Mesenteric fat pad (tissue), 1 donor: Measurements from ENCODE around the gene KRTAP10-12. TPM values are rescaled to one million over a fixed set of nuclear protein-coding genes. Genes with fewer than 3 reads are reported as not detected.

ENCODE experiments used
- DNase-seq: peaks from one replicate; pipeline ENCODE4 v3.0.0-alpha.2; 2020; ENCODE audit warnings: low spot score
- total RNA-seq: library from RNA; stranded (reverse); fragmentation: NEBNext Ultra II Directional; extraction: Animal tissue kit (Norgen Biotek cat#: 25700); gene quantifications from one replicate; pipeline ENCODE4 v1.2.1, GENCODE V29; 2021
- donor health status: DM: yes; HTN: yes; CAD: no.

Gene KRTAP10-12
- total RNA-seq, 1 donor from 2014 or later, result not detected

DNA sequence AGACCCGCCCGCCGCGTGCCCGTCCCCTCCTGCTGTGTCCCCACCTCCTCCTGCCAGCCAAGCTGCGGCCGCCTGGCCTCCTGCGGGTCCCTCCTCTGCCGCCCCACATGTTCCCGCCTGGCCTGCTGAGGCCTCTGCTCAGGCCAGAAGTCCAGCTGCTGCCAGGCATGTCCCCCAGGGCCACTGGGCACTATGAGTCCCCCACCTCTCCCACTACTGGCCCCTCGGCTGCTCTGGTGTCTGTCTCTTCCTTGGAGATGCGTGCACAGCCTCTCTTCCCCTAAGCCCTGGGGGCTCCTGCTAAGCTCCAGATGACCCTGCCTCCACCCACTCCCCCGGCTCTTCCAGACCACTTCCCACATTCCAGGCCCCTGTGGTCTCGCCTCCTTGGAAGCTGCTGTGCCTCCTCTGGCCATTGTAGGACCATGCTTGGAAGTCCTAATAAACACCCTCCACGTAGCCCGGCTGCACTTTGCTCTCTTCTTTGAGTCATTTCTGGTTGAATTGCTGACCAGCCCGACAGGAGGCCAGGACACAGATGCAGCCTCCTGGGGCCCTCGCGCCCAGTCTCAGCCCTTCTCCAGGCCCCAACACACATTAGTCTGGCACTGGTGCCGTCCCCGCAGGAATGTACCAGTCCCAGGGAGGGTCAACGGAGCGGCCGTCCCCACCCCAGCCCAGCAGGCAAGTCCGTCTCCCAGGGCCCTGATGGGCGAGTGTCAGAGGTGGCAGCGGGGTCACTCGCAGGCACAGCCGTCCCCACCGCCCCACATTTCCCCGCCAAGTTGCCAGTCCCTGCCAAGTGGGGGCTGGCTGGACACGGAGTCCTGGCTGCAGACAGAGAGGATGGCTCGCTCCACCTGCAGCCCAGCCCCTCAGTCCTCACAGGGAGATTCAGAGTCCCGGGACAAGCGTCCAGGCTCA, 1.1 kb downstream of the KRTAP10-12 start:
- DNase-seq, result peak; percentile 83

DNA sequence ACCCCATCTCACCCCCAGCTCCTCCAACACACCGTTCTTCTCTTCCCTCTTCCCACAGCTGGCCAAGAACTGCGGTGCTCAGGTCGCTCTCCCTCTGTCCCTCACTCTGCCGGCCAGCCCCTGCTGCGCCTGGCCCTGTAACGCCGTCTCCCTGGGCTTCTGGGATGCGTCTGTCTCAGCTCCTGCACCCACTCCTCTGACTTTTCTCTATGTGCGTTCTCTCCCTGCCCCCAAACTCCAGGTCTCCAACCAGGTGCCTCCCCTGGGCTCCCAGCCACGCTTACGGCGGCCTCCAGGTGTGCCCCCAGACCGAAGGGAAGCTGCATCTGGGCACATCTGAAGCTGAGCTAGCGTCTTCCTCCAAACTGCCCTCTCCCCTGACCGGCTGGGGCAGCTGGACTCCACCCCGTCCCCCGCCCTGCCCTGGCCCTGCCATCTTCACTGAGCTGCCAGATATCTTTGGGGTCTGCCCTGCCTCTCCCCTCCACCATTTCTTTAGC, 2.6 kb downstream of the KRTAP10-12 start:
- peak; percentile 57 for DNase-seq

DNA sequence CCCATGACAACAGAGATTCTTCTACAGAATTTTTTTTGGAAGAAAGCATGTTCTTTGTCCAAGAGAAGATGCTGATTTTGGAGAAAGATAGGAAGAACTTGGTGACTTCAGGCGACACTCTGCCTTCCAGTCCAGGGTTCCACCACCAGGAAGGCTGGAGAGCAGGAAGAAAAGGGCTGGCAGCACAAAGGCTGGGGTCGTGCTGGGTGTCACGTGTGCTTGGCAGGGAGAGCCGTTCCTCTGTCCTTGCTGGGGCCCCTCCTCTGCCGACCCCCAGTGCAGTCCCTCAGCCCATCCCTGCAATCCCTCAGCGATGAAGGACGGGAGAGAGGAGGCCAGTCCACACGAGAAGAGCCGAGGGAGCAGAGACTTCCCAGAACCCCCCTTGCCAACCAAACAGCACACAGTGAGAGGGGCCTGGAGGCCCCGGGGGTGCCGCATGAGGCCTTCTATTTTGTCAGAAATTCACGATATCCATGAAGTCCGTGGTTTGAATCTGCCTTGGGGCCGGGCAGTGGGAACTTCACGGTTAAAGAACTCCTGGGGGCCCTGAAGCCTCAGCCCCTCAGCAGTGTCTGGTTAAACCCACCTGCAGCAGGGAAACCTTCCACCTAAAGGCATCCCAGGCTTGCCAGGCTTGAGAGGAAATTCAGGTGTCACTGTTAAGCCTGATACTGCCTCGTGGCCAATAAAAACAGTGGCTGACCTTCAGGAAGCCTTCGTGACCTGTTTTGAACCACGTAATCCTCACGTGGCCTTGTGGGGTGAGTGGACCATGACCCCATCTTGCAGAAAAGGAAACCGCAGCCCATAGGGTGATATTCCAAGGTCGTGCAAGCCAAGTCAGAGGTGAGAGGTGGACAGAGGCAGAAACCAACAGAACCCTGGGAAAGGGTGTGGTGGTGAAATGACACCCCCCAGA, 3.4 kb downstream of the KRTAP10-12 start:
- peak; percentile 76 for DNase-seq

DNA sequence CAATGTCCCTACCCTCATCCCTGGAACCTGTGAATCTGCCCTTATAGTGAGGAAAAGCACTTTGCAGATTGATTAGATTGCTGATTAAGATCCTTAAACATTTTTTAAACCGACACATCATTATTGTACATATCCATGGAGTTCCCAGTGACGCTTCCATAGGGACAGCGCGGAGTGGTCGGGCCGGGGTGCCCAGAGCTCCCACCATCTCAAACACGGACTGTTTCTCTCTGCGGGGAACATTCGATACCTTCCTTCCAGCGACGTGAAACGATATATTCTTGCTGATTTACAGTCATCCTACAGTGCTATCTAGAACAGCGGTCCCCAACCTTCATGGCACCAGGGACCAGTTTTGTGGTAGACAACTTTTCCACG, 4.0 kb downstream of the KRTAP10-12 start:
- peak; percentile 75 for DNase-seq

DNA sequence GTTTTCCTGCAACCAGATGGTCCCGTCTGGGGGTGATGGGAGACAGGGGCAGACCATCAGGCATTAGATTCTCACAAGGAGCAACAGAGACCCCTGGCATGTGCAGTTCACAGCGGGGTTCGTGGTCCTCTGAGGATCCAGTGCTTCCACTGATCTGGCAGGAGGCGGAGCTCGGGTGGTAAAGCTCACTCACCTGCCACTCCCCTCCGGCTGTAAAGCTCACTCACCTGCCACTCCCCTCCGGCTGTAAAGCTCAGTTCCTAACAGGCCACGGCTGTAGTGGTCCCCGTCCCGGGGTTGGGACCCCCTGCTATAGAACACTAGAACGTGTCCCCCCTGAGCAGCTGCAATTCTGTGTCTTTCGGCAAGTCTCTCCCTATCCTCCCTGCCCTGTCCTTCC, 4.6 kb downstream of the KRTAP10-12 start:
- peak; percentile 78 for DNase-seq

DNA sequence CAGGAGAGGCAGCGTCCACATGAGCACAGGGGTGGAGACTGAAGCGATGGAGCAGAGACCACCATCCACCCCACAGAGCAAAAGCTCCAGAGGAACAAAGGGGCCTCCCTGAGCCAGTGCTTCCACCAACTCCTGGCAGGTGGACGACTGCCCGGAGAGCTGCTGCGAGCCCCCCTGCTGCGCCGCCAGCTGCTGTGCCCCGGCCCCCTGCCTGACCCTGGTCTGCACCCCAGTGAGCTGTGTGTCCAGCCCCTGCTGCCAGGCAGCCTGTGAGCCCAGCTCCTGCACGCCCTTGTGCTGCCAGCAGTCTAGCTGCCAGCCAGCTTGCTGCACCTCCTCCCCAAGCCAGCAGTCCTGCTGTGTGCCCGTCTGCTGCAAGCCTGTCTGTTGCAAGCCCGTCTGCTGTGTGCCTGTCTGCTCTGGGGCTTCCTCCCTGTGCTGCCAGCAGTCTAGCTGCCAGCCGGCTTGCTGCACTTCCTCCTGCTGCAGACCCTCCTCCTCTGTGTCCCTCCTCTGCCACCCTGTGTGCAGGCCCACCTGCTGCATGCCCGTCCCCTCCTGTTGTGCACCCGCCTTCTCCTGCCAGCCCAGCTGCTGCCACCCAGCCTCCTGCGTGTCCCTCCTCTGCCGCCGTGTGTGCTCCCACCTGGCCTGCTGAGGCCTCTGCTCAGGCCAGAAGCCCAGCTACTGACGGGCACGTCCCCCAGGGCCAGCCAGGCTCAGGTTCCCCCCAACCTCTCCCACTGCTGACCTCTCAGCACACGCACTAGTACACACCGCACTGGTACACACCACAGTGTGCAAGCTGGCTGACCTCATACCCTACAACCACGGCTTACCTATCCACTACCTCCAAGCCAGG, 5.4 kb downstream of the KRTAP10-12 start:
- DNase-seq, result peak; percentile 55

DNA sequence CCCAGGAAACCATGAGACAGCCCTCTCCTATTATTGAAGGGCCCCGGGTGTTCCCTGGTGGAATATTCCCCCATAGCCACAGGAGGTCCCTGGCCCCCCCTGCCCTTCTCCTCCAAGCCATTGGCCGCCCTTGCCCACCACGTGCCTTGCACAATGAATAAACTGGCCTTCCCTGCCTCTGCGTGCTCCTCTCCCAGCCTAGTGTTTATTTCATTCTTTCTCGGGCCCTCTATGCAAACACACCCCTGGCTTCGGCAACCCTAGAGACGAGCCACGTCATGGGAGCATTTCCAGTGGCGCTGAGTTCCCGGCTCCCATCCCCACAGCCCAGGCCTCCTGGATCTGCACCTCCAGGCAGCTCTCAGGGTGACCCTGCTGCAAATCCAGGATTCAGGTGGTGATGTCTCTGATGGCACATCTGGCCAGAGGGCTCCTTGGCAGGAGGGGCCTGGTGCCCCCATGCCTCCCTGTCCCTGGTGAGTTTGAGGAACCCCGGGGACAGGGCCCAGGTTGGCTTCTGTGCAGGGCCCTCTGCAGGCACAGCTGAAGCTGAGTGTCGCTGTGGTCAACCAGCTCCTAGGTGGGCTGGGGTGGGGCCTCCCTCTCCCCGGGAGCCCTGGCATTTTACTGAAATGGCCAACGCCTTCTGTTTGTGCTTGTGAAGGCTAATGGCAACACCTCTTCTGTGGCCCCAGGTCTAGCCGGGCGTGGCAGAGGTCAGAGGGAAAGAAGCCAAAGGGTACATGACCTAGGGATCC, 6.2 kb downstream of the KRTAP10-12 start:
- peak; percentile 75 for DNase-seq

DNA sequence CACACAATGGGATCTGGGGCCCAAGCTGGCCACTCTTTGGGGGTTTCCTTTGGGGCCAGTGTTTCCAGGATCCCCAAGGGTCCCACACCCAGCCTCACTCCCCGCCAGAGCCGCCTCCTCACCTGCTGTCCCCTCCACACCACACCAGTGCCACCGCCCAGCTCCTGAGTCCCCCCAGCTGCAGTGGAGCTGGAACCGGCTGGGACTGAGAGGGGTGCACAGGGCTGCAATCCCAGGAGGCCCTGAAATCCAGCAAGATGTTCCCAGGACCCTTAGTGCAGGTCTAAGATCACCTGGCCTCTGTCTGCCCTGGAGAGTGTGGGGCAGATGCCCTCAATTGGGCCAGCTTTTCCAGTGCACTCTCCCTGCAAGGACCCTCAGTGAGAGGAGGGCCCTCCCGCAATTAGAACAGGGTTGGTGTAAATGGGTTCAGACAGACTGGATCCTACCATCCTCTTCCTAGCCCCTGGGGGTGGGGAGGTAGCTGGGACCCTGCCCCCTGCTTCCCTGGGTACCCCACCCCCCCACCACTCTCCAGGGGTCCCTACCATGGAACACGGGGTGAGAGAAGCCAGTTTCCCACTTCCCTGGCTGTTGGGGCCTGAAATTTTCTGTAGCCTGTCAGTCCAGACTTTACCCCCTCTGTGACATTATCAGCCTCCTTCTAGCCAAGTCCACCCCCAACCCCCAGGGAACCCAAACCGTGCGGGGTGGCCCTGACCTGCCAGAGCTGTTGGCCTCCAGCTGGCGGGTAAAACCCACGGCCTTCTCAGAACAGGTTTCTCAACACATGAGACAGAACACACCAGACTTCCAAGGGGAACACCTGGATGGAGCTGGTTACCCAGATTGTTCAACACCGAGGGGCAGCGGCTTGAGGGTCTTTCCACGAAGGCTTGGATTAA, 7.0 kb downstream of the KRTAP10-12 start:
- peak; percentile 69 for DNase-seq

DNA sequence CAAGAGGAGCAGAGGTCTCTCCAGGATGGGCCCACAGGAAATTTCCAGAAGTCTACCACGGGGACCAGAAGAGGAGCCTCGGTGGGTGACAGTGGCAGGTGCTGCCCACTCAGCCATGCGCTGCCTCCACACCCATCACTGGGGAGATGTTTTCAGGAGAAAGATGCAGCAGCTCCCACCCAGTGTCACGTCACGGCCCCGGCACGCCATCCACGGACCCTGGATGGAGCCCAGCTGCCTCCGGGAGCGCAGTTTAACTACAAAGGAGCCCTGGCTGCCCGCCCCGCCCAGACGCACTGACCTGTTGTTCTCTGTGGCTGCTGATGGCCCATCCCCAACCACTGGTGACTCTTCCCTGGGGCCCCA, 7.6 kb downstream of the KRTAP10-12 start:
- DNase-seq, result peak; percentile 81

DNA sequence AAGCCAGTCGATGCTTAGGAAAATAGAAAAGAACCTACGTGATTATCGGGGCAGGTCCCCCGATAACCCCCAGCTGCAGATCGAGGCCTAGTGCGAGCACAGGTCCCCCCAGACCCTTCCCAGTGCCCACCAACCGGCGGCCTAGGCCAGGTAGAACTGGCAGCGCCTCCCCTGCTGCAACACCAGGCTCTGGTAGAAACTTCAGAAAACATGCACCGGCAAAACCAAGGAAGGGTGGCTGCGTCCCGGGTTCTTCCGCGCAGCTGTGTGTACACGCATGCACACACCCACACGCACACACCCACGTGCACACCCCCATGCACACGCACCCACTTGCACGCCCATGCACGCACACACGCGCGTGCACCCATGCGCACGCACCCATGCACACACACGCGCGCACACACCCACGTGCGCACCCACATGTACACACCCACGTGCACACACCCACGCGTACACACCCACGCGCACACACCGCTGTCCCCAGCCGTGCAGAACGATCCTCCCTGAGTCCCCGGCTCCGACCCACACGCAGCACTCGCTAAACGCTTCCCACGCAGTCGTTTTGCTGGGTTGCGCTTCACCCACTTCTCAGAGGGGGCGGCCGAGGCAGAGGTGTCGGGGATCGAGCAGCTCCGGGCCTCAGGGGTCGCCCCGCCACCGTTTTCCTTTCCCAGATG, 9.2 kb downstream of the KRTAP10-12 start:
- peak; percentile 81 for DNase-seq

DNA sequence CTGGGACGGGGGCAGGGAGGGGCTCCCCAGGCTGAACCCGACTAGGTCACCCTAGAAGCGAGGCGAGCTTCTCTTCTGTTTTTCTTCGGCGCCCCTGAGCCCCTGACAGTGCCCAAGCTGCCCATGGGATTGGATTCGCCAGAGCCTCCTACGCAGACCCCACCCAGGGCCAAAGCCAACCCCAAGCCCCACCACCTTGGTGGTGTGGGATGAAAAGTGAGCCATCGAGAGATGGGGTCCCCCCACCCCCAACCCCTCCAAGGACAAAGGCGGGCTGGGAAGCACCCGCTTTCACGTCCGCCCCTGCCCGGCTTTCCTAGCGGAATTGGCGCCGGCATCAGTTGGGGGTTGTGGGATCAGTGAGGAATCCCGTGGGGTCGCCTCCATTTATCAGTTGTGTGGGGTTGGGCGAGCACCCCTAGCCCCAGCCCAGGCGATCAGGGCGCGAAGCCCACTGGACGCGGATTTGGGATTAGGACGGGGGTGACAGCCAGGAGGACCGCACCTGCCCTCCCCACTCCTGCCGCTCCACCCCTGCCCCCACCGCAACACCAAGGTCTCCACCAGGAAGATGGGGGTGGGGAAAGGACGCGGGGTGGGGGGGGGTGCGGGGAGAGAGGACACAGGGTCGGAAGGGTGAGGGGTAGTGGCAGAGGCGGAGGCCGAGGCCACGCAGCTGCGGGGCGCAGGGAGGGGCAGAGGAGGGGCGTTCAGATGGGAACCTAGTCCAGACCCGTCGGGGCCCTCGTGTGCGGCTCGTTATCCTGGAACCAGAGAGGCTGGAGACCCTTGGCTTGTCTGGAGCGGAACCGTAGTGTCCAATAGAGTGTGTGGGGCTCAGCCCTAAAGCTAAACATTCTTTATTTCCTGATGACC, 10.0 kb downstream of the KRTAP10-12 start:
- peak; percentile 85 for DNase-seq

DNA sequence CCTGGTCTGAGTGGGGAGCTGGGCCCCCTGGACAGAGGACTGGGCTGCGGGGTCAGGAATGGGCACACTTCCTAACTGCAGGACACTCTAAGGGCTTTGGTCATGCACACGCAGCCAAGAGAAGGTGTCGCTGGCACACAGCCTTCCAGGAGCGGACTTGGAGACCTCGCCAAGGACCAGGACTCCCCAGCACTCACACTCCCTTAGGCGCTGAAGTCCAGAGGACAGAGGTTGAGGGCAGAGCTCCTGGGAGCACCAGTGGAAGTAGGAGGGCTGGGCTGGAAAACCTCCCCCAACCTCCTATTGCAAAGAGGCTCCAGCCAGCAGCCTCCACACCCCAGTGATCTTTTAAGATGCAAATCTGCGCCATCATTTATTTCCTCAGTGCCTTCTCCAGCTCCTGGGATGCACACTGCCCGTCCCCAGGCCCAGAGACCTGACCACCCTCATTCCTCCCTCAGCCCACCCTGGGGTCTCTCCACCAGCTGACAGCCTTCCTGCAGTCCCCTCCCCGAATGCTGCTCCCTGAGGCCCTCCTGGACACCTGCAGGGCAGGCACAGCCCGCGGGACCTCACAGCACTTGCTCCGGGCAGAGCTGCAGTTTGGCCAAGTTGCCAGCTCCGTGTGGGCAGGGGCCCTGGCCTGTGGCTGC, 11.4 kb downstream of the KRTAP10-12 start:
- peak; percentile 64 for DNase-seq

DNA sequence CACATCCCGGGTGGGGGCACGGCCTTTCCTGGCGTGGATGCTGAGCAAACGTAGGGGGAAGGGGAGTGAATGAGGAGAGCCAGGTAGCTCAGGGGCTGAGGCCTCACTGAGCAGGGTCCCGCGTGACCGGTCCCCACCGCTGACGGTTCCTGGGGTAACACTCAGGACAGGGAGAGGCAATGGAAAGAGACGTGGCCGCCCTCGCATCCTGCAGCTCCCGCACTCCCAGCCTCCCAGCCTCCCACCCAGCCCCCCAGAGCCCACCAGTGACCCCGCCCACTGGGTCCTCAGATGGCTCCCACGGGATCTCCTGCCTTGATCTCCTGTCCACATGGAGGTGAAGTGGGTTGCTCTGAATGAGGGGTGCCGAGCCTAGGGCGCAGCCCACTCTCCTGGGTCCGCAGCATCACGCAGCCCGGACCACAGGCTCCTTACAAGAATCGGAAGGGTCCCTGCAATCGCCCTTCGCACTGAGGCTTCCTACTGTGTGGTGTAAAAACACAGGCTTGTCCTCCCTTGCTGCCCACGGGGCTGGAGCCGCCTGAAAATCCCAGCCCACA, 12.0 kb downstream of the KRTAP10-12 start:
- peak; percentile 80 for DNase-seq

DNA sequence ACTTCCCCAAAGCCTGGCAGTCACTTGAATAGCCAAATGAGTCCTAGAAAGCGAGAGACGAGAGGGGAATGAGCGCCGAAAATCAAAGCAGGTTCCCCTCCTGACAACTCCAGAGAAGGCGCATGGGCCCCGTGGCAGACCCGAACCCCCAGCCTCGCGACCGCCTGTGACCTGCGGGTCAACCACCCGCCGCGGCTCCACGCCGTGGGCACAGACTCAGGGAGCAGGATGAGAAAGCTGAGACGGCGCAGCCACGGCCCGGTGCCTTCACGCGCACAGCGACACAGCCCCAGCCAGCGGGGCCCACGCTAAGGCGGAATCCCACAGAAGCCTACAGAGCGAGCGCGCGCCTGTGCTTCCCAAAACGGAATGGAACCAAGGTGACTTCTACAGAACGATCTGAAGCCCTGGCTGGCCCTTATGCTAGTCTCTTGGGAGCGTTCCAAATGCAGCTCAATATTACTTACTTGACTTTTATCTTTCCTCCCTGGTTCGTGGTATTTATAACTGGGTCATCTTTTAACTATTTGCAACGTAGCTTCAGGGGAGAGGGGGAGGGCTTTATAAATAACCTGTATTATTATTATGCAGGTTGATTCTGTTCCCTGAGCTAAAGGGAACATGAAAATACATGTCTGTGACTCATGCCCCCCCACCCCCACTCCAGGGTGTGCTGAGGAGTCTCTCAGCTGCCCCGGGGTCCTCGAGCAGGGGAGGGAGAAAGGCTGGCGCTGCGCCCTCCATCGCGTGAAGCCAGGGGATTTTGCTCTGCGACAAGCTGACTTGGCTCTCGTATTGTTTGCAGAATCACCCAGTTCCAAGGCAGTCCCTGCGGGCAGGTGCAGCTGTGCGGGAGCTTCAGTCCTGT, 12.7 kb downstream of the KRTAP10-12 start:
- peak; percentile 87 for DNase-seq

DNA sequence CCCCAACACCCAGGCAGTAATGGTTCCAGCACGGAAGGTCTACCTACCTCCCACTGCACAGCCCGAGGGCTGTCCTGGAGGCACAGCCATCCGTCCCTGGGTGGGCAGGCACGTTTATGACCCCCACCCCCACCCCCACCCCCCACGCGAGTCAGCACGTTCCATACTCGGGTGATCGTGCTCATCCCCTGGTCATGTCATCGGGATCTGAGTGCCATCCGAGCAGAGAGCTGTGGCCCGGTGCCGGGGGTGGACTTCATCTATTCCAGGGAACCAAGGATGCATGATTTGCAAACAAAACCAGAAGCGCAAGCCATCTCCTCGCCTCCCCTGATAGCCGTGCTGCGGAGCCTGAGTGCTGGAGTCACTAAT, 13.3 kb downstream of the KRTAP10-12 start:
- peak; percentile 55 for DNase-seq
